AG04450 (cell line): ENCODE results near the gene RPS3A. TPM values are rescaled to one million over a fixed set of nuclear protein-coding genes. Genes with fewer than 3 reads are reported as not detected.
"Not testable (repeated sequence)": the region's sequence is repeated elsewhere in the genome, so short reads cannot be mapped to it uniquely, and the experiment has no call there.

ENCODE experiments used
- CTCF ChIA-PET: fragments of 300-600, 350-600 bp; formaldehyde crosslinking; extraction: SDS; loops from one replicate; lab custom pipeline; 2022; ENCODE audit warnings: antibody characterized with exemption, inconsistent platforms; lab: Charles Lee
- POLR2A ChIA-PET: fragments of 350-600 bp; formaldehyde crosslinking; extraction: SDS; loops from one replicate; lab custom pipeline; 2021; ENCODE audit warnings: antibody characterized with exemption, inconsistent platforms; lab: Yijun Ruan, JAX
- DNase-seq: peaks from one replicate; pipeline ENCODE4 v3.0.0-alpha.2; 2011; ENCODE audit warnings: low read depth, low spot score
- H3K27ac ChIP-seq: one replicate; pipeline ENCODE4 v1.5.1; 2012; ENCODE audit warnings: low read depth, low read length, control low read depth
- H3K27me3 ChIP-seq: one replicate; pipeline ENCODE4 v1.6.0; 2012; ENCODE audit warnings: low read length; ENCODE audit not compliant: control insufficient read depth, insufficient read depth
- H3K4me3 ChIP-seq: 2 replicates; pipeline ENCODE4 v1.5.1; 2011; ENCODE audit warnings: mild to moderate bottlenecking, low read depth, low read length, control low read depth
- H3K9me3 ChIP-seq: 2 replicates; pipeline ENCODE4 v1.5.1; 2012; ENCODE audit warnings: low read length; ENCODE audit not compliant: control insufficient read depth, insufficient read depth
- CTCF ChIP-seq: IDR thresholded peaks from 2 replicates; pipeline ENCODE4 v1.5.1; 2011; ENCODE audit warnings: low read depth, low read length, control low read depth, inconsistent platforms
- polyA plus RNA-seq: library from polyadenylated mRNA; depleted of rRNA; stranded (reverse); fragments of >200 nt; gene quantifications from 2 replicates; pipeline ENCODE4 v1.2.3, GENCODE V29; 2011

RPS3A gene
- polyA plus RNA-seq, 1 experiment: 4,190 TPM

GRCh38 chr4:151129796-151130195, 30.4 kb downstream of the RPS3A start:
- POLR2A ChIA-PET: no interaction called here
- TF ChIP-seq CTCF: no peak
- DNase-seq: no peak
- Histone ChIP-seq H3K27me3 (no peaks in the 10 kb centered on the region), H3K9me3 (no peaks in the 10 kb centered on the region), H3K27ac (no peak overlapping the region), H3K4me3 (no peak overlapping the region)
- CTCF ChIA-PET: interaction anchor here (1.3 kb wide), 1 partner anchor 12 kb away, joined by 4 read pairs; no protein-coding TSS in a partner anchor

DNA sequence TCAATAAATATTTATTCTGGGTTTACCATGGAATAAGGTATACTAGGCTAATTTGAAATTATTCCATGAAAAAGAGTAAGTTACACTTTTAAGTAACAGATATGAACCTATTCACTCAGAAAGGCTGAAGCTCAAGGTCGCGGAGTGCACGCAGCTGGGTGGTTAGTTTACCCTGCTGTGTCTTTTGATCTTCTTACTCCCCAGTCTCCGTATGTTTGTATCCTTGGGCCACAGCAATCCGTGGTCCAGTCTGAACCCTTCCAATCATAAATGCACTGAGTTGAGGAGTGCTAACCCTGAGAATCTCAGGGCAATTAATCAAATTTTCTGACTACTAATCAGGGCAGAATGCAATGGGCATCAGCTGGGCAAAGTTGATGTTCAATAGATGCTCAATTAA, 33.9 kb downstream of the RPS3A start:
- POLR2A ChIA-PET: no interaction called here
- no peak for DNase-seq
- CTCF ChIA-PET: interaction anchor here (1.9 kb wide), 1 partner anchor 16 kb away, joined by 6 read pairs; no protein-coding TSS in a partner anchor

DNA sequence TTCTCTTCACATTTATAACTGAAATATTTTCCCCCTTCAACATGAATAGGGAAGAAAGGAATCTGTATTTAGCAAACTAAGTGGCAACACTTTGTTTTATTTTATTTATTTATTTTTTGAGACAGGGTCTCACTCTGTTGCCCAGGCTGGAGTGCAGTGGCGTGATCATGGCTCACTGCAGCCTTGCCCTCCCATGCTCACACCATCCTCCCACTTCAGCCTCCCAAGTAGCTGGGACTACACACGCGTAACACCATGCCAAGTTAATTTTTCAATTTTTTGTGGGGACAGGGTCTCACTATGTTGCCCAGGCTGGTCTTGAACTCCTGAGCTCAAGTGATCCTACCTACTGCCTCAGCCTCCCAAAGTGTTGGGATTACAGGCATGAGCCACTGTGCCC, 36.6 kb downstream of the RPS3A start:
- H3K4me3 ChIP-seq, POLR2A ChIA-PET, CTCF ChIA-PET, H3K9me3 ChIP-seq, H3K27me3 ChIP-seq, DNase-seq, H3K27ac ChIP-seq: not testable (repeated sequence)

More for the DNA sequence above, 33.9 kb downstream of the RPS3A start:
- Histone ChIP-seq H3K27me3 (no peaks in the 10 kb centered on the region), H3K4me3 (no peak overlapping the region), H3K9me3 (no peaks in the 10 kb centered on the region), H3K27ac (no peak overlapping the region)
- no peak for TF ChIP-seq CTCF

DNA sequence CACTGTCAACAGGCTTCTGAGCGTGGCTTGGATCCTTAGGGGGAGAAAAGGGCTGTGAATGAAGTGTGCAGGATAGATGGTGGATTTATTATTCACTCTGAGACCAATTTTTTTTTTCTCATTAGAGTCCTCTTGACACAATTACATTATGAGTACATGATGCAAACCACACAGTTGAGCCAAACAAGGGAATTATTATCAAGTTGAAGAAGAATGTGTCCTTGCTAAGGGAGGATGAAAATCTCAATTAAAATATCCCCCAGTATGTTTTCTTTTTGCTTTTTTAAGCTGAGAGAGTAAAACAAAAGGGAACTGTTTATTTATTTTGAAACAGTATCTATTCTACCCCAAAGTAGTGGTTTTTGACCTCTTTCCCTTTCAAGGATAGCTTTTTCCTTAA, 40.4 kb downstream of the RPS3A start:
- no peak for DNase-seq
- no peak overlapping the region for H3K4me3 ChIP-seq
- H3K9me3 ChIP-seq: no peaks in the 10 kb centered on the region
- CTCF ChIA-PET: no interaction called here
- no peak for TF ChIP-seq CTCF
- no peaks in the 10 kb centered on the region for H3K27me3 ChIP-seq
- no peak overlapping the region for H3K27ac ChIP-seq
- POLR2A ChIA-PET: no interaction called here

DNA sequence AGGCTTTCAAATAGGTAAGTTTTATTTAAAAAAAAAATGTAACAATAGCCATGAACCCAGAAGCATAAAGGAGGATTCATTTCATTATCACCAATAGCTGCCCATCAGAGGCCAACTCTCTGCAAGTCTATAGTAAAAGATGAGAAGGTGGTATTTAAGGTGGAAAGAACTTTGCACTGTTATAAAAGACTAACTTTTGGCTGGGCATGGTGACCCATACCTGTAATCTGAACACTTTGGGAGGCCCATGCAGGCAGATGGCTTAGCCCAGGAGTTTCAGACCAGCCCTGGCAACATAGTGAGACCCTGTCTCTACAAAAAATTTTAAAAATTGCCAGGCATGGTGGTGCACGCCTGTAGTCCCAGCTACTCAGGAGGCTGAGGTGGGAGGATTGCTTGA, 43.3 kb downstream of the RPS3A start:
- Histone ChIP-seq H3K4me3 (no peak overlapping the region), H3K27ac (no peak overlapping the region), H3K27me3 (no peaks in the 10 kb centered on the region), H3K9me3 (no peaks in the 10 kb centered on the region)
- POLR2A ChIA-PET: no interaction called here
- DNase-seq: no peak
- no peak for TF ChIP-seq CTCF
- CTCF ChIA-PET: interaction anchor here (2.3 kb wide), 1 partner anchor 26 kb away, joined by 8 read pairs; no protein-coding TSS in a partner anchor

GRCh38 chr4:151143162-151143561, 43.7 kb downstream of the RPS3A start:
- no peak for TF ChIP-seq CTCF
- no peak for DNase-seq
- CTCF ChIA-PET: interaction anchor here (2.3 kb wide), 1 partner anchor 26 kb away, joined by 8 read pairs; no protein-coding TSS in a partner anchor
- POLR2A ChIA-PET: no interaction called here
- Histone ChIP-seq H3K4me3 (no peak overlapping the region), H3K27ac (no peak overlapping the region), H3K9me3 (no peaks in the 10 kb centered on the region), H3K27me3 (no peaks in the 10 kb centered on the region)
